Muscle layer of colon (tissue), 2 donors: ENCODE data around the gene RSPH6A.

Source experiments
- H3K27ac ChIP-seq: one replicate; pipeline ENCODE4 v1.7.0; 2013; ENCODE audit warnings: low read depth, mild to moderate bottlenecking, low read length, moderate library complexity
- H3K27me3 ChIP-seq, 2 donors: one replicate each; pipeline ENCODE4 v1.7.0; 2013; ENCODE audit warnings: low read length in 2 of 2, mild to moderate bottlenecking in 2 of 2; ENCODE audit not compliant: insufficient read depth in 2 of 2, control insufficient read depth in 1 of 2
- H3K36me3 ChIP-seq: one replicate; pipeline ENCODE4 v1.7.0; 2013; ENCODE audit warnings: mild to moderate bottlenecking, low read length; ENCODE audit not compliant: insufficient read depth
- H3K4me1 ChIP-seq: one replicate; pipeline ENCODE4 v1.7.0; 2013; ENCODE audit warnings: mild to moderate bottlenecking, low read length; ENCODE audit not compliant: insufficient read depth
- H3K4me3 ChIP-seq, 2 donors: one replicate each; pipeline ENCODE4 v1.7.0; 2013; ENCODE audit warnings: low read length in 2 of 2, low read depth in 1 of 2, mild to moderate bottlenecking in 1 of 2, moderate library complexity in 1 of 2
- H3K9ac ChIP-seq: one replicate; pipeline ENCODE4 v1.7.0; 2013; ENCODE audit warnings: low read length
- H3K9me3 ChIP-seq: one replicate; pipeline ENCODE4 v1.7.0; 2013; ENCODE audit warnings: mild to moderate bottlenecking, low read length
- donor health status: abdominal sarcoma.
- donor health status: Adenocarcinoma of cecum.

The RSPH6A gene

GRCh38 chr19:45782820-45783785, 32.0 kb downstream of the RSPH6A start:
- H3K27ac ChIP-seq = peak overlapping the region; percentile 88
- H3K27me3 ChIP-seq = peaks cover 0 to 4% of the 10 kb centered on the region in 2 donors
- peaks cover 39% of the 10 kb centered on the region for H3K36me3 ChIP-seq
- peak overlapping the region in 1 of 2 donors; percentile 92 for H3K4me3 ChIP-seq
- no peaks in the 10 kb centered on the region for H3K9me3 ChIP-seq
- peak overlapping the region; percentile 58 for H3K9ac ChIP-seq
- peaks cover 52% of the 10 kb centered on the region for H3K4me1 ChIP-seq

- H3K4me3 ChIP-seq = peak within 1 kb of the TSS; percentile 87 to 92
- H3K27me3 ChIP-seq = peaks cover 0 to 4% of the 10 kb centered on the region in 2 donors
- peaks cover 47% of the 10 kb centered on the region for H3K36me3 ChIP-seq
- H3K9ac ChIP-seq = peak within 1 kb of the TSS; percentile 58
- H3K27ac ChIP-seq = peak within 1 kb of the TSS; percentile 88
- H3K4me1 ChIP-seq = peaks cover 52% of the 10 kb centered on the region
- no peaks in the 10 kb centered on the region for H3K9me3 ChIP-seq
These were observed 32.9 kb downstream of the RSPH6A start, which contains the start of gene DMPK for GRCh38 chr19:45782162-45782691. TSS of gene DMPK (minus strand) at chr19:45782490. CDS start at chr19:45782352, 138 bp downstream.

- peak overlapping the region; percentile 58 for H3K9ac ChIP-seq
- peaks cover 52% of the 10 kb centered on the region for H3K4me1 ChIP-seq
- peaks cover 0 to 3% of the 10 kb centered on the region in 2 donors for H3K27me3 ChIP-seq
- peaks cover 47% of the 10 kb centered on the region for H3K36me3 ChIP-seq
- H3K9me3 ChIP-seq = no peaks in the 10 kb centered on the region
- peak overlapping the region; percentile 87 to 92 for H3K4me3 ChIP-seq
- peak overlapping the region; percentile 88 for H3K27ac ChIP-seq
These were observed 33.6 kb downstream of the RSPH6A start for GRCh38 chr19:45781214-45782161.

GRCh38 chr19:45780448-45781213, 34.5 kb downstream of the RSPH6A start:
- H3K27me3 ChIP-seq = no peaks in the 10 kb centered on the region
- H3K4me3 ChIP-seq = peak overlapping the region; percentile 87 to 92
- H3K4me1 ChIP-seq = peaks cover 52% of the 10 kb centered on the region
- no peaks in the 10 kb centered on the region for H3K9me3 ChIP-seq
- H3K27ac ChIP-seq = peak overlapping the region; percentile 88
- peak overlapping the region; percentile 58 for H3K9ac ChIP-seq
- H3K36me3 ChIP-seq = peaks cover 42% of the 10 kb centered on the region

GRCh38 chr19:45780146-45780447, 35.0 kb downstream of the RSPH6A start:
- H3K4me1 ChIP-seq = peaks cover 48% of the 10 kb centered on the region
- H3K27ac ChIP-seq = peak overlapping the region; percentile 88
- H3K36me3 ChIP-seq = peaks cover 37% of the 10 kb centered on the region
- no peaks in the 10 kb centered on the region for H3K9me3 ChIP-seq
- peak overlapping the region; percentile 58 for H3K9ac ChIP-seq
- H3K4me3 ChIP-seq = peak overlapping the region; percentile 87 to 92
- H3K27me3 ChIP-seq = no peaks in the 10 kb centered on the region

- H3K27ac ChIP-seq = peak overlapping the region; percentile 88
- H3K9me3 ChIP-seq = no peaks in the 10 kb centered on the region
- peak overlapping the region; percentile 58 for H3K9ac ChIP-seq
These were observed 35.6 kb downstream of the RSPH6A start for GRCh38 chr19:45779231-45780145.

GRCh38 chr19:45778010-45778661, 37.0 kb downstream of the RSPH6A start:
- Histone ChIP-seq H3K9me3 (no peaks in the 10 kb centered on the region), H3K9ac (no peak overlapping the region), H3K4me3 (no peak overlapping the region), H3K36me3 (peaks cover 43% of the 10 kb centered on the region), H3K27me3 (no peaks in the 10 kb centered on the region), H3K27ac (peak overlapping the region; percentile 13), H3K4me1 (peaks cover 29% of the 10 kb centered on the region)

More at GRCh38 chr19:45779231-45780145, 35.6 kb downstream of the RSPH6A start:
- peaks cover 42% of the 10 kb centered on the region for H3K4me1 ChIP-seq
- H3K4me3 ChIP-seq = peak overlapping the region; percentile 87 to 92
- peaks cover 37% of the 10 kb centered on the region for H3K36me3 ChIP-seq
- no peaks in the 10 kb centered on the region for H3K27me3 ChIP-seq

- H3K9ac ChIP-seq = no peak overlapping the region
- no peak overlapping the region for H3K4me3 ChIP-seq
- H3K27ac ChIP-seq = no peak overlapping the region
- H3K27me3 ChIP-seq = no peaks in the 10 kb centered on the region
- peaks cover 27% of the 10 kb centered on the region for H3K4me1 ChIP-seq
- H3K9me3 ChIP-seq = no peaks in the 10 kb centered on the region
- H3K36me3 ChIP-seq = peaks cover 49% of the 10 kb centered on the region
These were observed 37.6 kb downstream of the RSPH6A start for GRCh38 chr19:45777395-45777961.

GRCh38 chr19:45774765-45775164, 40.3 kb downstream of the RSPH6A start:
- Histone ChIP-seq H3K27ac (no peak overlapping the region), H3K9me3 (no peaks in the 10 kb centered on the region), H3K36me3 (peaks cover 57% of the 10 kb centered on the region), H3K9ac (no peak overlapping the region), H3K27me3 (no peaks in the 10 kb centered on the region), H3K4me3 (no peak overlapping the region), H3K4me1 (peaks cover 22% of the 10 kb centered on the region)
